Activated CD4-positive, alpha-beta memory T cell treated with anti-CD3 and anti-CD28 coated beads for 36 hours (primary cell): Measurements from ENCODE around the gene EIF4E3. TPM values are rescaled to one million over a fixed set of nuclear protein-coding genes. Genes with fewer than 3 reads are reported as not detected.

Experiments used
- CTCF ChIA-PET: fragments of 350-600 bp; sonication (Branson Sonifier 250); formaldehyde crosslinking; loops from one replicate; lab custom pipeline; 2021; ENCODE audit warnings: antibody characterized with exemption, inconsistent platforms; lab: Charles Lee
- POLR2A ChIA-PET: fragments of 350-600 bp; sonication (Branson Sonifier 250); formaldehyde crosslinking; loops from one replicate; lab custom pipeline; 2021; ENCODE audit warnings: antibody characterized with exemption; lab: Charles Lee
- DNase-seq: peaks from one replicate; pipeline ENCODE4 v3.0.0-alpha.2; 2020
- H3K27ac Mint-ChIP-seq: one replicate; pipeline ENCODE4 v1.8.0; 2021; ENCODE audit warnings: mixed read lengths
- H3K27me3 Mint-ChIP-seq: one replicate; pipeline ENCODE4 v1.8.0; 2021; ENCODE audit warnings: mixed read lengths
- H3K36me3 Mint-ChIP-seq: one replicate; pipeline ENCODE4 v1.8.0; 2021; ENCODE audit warnings: mixed read lengths
- H3K4me1 Mint-ChIP-seq: one replicate; pipeline ENCODE4 v1.8.0; 2021; ENCODE audit warnings: low read depth, mixed read lengths
- H3K4me3 Mint-ChIP-seq: one replicate; pipeline ENCODE4 v1.8.0; 2021; ENCODE audit warnings: mild to moderate bottlenecking, mixed read lengths
- H3K9me3 Mint-ChIP-seq: one replicate; pipeline ENCODE4 v1.8.0; 2021; ENCODE audit warnings: mixed read lengths
- intact Hi-C: fragments of 100-400 bp; cut with micrococcal nuclease; formaldehyde crosslinking; loops from one replicate; pipeline ENCODE4 v1.15.1; 2023
- total RNA-seq, 2 experiments: library from RNA; stranded (reverse); gene quantifications; one replicate each; pipeline ENCODE4 v1.2.3, GENCODE V29; 2021

EIF4E3 gene
- total RNA-seq, 2 experiments from 2014 or later = 36.7 to 37.6 TPM

DNA sequence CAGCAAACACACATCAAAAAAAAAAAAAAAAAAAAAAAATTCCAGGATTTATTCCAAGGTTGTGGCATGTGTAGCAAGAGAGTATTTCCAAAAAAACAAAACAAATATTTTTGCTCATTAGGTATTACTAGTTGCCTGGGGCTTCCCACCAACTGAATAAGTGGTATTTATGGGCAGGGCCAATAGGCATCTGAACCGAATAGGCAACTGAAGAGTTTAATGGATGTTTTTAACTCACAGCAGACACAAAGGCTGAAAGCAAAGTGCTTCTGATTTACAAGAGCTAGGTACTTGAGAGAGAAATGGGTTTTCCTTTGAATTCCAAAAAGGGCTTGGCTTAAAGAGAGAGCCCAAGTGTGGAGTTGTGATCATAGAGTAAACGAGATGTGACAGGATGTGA is 21.4 kb downstream of the EIF4E3 start:
- Mint-ChIP-seq H3K4me3 (no peak overlapping the region), H3K36me3 (peaks cover 7% of the 10 kb centered on the region), H3K27ac (peak overlapping the region; percentile 33), H3K27me3 (no peaks in the 10 kb centered on the region), H3K9me3 (no peaks in the 10 kb centered on the region), H3K4me1 (peaks cover 65% of the 10 kb centered on the region)
- intact Hi-C loops = no loop called here
- CTCF ChIA-PET = interaction anchor here (1.5 kb wide), 1 partner anchor 26 kb away, joined by 5 read pairs; no protein-coding TSS in a partner anchor
- DNase-seq = no peak
- POLR2A ChIA-PET = no interaction called here

GRCh38 chr3:71702131-71703024 is 22.8 kb downstream of the EIF4E3 start:
- ChIA-PET POLR2A (interaction anchor here (0.6 to 1.0 kb wide), 2 partner anchors 11 to 22 kb away, joined by 3 read pairs; no protein-coding TSS in a partner anchor), CTCF (interaction anchor here (0.5 to 2.3 kb wide), 8 partner anchors 9 to 1152 kb away, joined by 3 to 12 read pairs (median 4); no protein-coding TSS in a partner anchor)
- Mint-ChIP-seq H3K4me1 (peaks cover 58% of the 10 kb centered on the region), H3K36me3 (peaks cover 15% of the 10 kb centered on the region), H3K27ac (peak overlapping the region; percentile 95), H3K27me3 (no peaks in the 10 kb centered on the region), H3K9me3 (no peaks in the 10 kb centered on the region), H3K4me3 (peak overlapping the region; percentile 66)
- intact Hi-C loops = loop anchor here (1.0 kb wide), 1 partner anchor 21 kb away; no protein-coding TSS in a partner anchor
- DNase-seq = peak; percentile 54

GRCh38 chr3:71701251-71701762 is 23.9 kb downstream of the EIF4E3 start:
- intact Hi-C loops = no loop called here
- Mint-ChIP-seq H3K4me3 (no peak overlapping the region), H3K27me3 (no peaks in the 10 kb centered on the region), H3K27ac (peak overlapping the region; percentile 95), H3K4me1 (peaks cover 49% of the 10 kb centered on the region), H3K36me3 (peaks cover 16% of the 10 kb centered on the region), H3K9me3 (no peaks in the 10 kb centered on the region)
- DNase-seq = no peak
- ChIA-PET POLR2A (interaction anchor here (0.5 kb wide), 1 partner anchor 131 kb away, joined by 3 read pairs; no protein-coding TSS in a partner anchor), CTCF (interaction anchor here (1.1 to 2.3 kb wide), 5 partner anchors 10 to 158 kb away, joined by 3 to 12 read pairs (median 4); no protein-coding TSS in a partner anchor)

DNA sequence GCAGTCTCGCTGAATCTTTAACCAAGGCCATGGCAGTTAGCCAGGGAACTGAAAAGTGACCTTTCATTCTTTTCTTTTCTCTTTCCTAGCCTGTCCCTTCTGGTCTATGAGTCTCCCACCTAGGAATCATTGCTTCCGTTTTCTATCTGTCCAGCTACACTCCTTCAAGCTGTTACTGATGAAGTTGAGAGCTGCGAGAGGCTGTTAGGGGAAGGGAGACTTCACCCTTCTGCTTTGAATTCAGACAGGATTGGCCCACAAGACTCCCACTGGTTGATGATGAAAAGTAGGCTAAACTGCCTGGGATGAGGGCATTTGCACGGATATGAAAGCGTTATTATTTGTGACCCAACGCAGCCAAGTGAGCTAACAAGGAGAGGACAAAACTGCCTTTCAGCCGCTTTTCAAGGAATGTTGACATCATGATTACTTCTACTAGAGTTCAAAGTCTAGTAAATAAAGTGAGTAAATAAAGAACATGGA is 30.2 kb downstream of the EIF4E3 start:
- intact Hi-C loops = no loop called here
- H3K27me3 Mint-ChIP-seq = no peaks in the 10 kb centered on the region

DNA sequence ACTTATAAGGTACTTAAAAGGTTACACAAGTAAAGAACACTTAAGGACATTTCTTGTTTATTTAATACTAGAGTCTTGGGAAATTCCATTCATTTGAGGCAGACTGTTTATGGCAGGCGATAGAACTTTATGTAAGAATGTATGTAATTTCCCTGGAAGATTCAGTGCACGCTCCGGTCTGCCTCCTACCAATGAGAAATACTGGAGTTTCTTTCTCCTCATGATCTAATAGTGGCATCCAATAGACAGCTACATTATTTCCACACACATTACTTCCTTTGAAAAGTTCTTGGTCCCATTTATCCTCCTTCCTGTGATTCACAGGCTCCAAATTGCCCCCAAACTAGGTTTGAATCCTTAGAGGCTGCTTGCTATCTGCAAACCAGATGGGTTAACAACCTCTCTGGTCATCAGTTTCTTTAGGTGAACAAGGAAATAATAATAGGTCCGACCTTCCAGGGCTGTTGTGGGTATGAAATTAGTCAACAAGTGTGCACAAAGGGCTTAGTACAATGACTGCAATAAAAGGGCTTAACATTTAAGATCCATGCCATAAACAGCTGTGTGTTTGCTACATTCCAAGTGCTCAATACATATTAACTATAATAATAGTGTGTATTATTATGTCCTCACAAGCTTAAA is 30.7 kb downstream of the EIF4E3 start:
- DNase-seq = no peak
- no peaks in the 10 kb centered on the region for H3K27me3 Mint-ChIP-seq
- H3K9me3 Mint-ChIP-seq = no peaks in the 10 kb centered on the region
- H3K36me3 Mint-ChIP-seq = peaks cover 17% of the 10 kb centered on the region
- intact Hi-C loops = no loop called here
- H3K4me1 Mint-ChIP-seq = peaks cover 2% of the 10 kb centered on the region
- ChIA-PET CTCF (interaction anchor here (1.4 kb wide), 1 partner anchor 17 kb away, joined by 6 read pairs; no protein-coding TSS in a partner anchor), POLR2A (no interaction called here)
- no peak overlapping the region for H3K27ac Mint-ChIP-seq
- no peak overlapping the region for H3K4me3 Mint-ChIP-seq

More for the DNA sequence above, 30.2 kb downstream of the EIF4E3 start:
- Mint-ChIP-seq H3K4me3 (no peak overlapping the region), H3K27ac (no peak overlapping the region), H3K9me3 (no peaks in the 10 kb centered on the region), H3K4me1 (peaks cover under 1% of the 10 kb centered on the region), H3K36me3 (peaks cover 15% of the 10 kb centered on the region)
- DNase-seq = no peak
- ChIA-PET POLR2A (no interaction called here), CTCF (interaction anchor here (0.6 to 1.4 kb wide), 3 partner anchors 14 to 535 kb away, joined by 3 to 6 read pairs (median 6); no protein-coding TSS in a partner anchor)

DNA sequence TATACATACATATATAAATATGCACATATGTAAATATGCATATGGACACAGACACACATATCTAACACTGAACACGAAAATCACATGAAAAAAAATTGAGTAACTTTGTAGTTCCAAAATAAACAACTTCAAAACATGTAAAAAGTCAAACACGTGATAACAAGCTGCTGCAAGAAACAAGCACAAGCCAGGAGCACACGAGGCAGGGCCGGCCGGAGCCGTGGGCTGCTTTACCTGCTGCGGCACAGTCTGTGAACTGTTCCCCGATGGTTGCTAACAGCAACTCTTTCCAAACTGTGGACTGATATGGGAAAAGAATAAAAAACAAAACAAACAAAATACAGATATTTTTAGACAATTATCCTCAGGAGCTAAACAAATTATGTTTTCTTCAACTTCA is 31.6 kb downstream of the EIF4E3 start:
- DNase-seq = no peak
- Mint-ChIP-seq H3K9me3 (no peaks in the 10 kb centered on the region), H3K27ac (no peak overlapping the region), H3K4me3 (no peak overlapping the region), H3K4me1 (peaks cover 6% of the 10 kb centered on the region), H3K27me3 (no peaks in the 10 kb centered on the region), H3K36me3 (peaks cover 22% of the 10 kb centered on the region)
- ChIA-PET POLR2A (no interaction called here), CTCF (no interaction called here)
- intact Hi-C loops = no loop called here

DNA sequence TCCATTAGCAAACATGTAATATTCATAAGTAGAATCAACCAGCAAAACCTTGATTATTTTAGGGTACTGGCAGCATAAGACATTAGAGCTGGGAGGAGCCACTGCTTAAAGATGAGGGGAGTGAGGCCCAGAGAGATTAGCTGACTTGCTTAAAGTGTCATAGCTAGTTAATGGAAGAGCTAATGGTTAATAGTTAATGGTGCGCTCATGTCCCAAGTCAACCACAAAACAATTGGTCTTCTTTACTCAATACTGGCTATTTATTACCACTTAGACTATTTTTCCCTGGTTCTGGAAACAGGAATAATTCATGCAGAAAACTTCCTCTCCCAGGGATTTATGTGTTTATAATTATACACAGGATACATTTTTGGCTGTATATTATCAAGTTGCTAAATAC is 33.1 kb downstream of the EIF4E3 start:
- no peak overlapping the region for H3K27ac Mint-ChIP-seq
- intact Hi-C loops = no loop called here
- POLR2A ChIA-PET = no interaction called here
- no peaks in the 10 kb centered on the region for H3K9me3 Mint-ChIP-seq
- H3K36me3 Mint-ChIP-seq = peaks cover 24% of the 10 kb centered on the region
- H3K4me3 Mint-ChIP-seq = no peak overlapping the region
- DNase-seq = no peak
- H3K4me1 Mint-ChIP-seq = peaks cover 12% of the 10 kb centered on the region
- no peaks in the 10 kb centered on the region for H3K27me3 Mint-ChIP-seq
- CTCF ChIA-PET = interaction anchor here (1.1 kb wide), 1 partner anchor 183 kb away, joined by 3 read pairs; no protein-coding TSS in a partner anchor

DNA sequence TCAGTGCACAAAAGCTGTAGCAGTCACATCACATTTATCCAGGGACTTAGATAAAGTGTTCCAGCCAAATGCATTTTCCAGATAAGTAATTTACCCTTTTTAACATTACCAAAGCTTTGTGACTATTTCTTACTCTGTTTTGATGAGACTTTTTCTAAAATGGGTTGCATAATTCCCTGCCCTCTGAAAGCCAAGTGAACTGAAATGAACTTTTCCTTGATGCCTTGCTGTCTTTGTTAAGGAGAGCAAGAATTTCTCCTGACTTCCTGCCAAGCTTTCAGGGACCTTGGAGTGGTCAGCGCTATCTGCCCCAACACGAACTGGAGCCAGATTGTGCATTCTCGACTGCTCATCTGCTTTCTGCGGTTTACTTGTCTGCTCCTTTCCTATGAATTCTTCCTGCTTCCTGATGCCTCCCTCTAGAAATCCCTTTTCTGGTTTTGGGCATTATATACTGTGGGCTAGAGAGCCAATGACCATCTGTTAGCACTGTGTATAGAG is 34.8 kb downstream of the EIF4E3 start:
- Mint-ChIP-seq H3K4me3 (no peak overlapping the region), H3K4me1 (peaks cover 15% of the 10 kb centered on the region), H3K9me3 (no peaks in the 10 kb centered on the region), H3K27ac (no peak overlapping the region), H3K36me3 (peaks cover 26% of the 10 kb centered on the region), H3K27me3 (no peaks in the 10 kb centered on the region)
- DNase-seq = no peak
- POLR2A ChIA-PET = no interaction called here
- intact Hi-C loops = no loop called here
- CTCF ChIA-PET = interaction anchor here (0.7 kb wide), 1 partner anchor 9 kb away, joined by 3 read pairs; no protein-coding TSS in a partner anchor

DNA sequence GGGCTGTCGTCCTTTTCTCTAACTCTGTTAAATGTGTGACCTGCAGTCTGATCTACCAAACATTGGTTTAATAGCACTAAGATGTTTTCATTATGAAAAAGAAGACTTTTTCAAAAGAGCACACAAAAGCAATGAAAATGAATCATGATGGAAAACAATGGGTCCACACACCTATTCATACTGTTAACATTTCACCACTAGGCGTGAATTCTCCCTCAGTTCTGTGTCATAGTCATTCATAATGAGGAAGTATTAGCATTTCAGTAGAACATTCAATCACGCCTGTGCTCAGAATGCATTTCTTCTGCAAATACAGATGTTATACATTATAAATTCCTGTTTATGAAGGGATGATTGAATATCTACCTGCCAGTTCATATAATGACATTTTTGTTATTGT is 35.9 kb downstream of the EIF4E3 start:
- intact Hi-C loops = no loop called here
- H3K4me1 Mint-ChIP-seq = peaks cover 15% of the 10 kb centered on the region
- H3K4me3 Mint-ChIP-seq = no peak overlapping the region
- ChIA-PET CTCF (interaction anchor here (0.6 kb wide), 1 partner anchor 9 kb away, joined by 4 read pairs; no protein-coding TSS in a partner anchor), POLR2A (no interaction called here)
- H3K36me3 Mint-ChIP-seq = peaks cover 26% of the 10 kb centered on the region
- no peaks in the 10 kb centered on the region for H3K27me3 Mint-ChIP-seq
- no peaks in the 10 kb centered on the region for H3K9me3 Mint-ChIP-seq
- no peak for DNase-seq
- H3K27ac Mint-ChIP-seq = peak overlapping the region; percentile 23

GRCh38 chr3:71688121-71688520 is 37.1 kb downstream of the EIF4E3 start:
- no peak for DNase-seq
- H3K9me3 Mint-ChIP-seq = no peaks in the 10 kb centered on the region
- no peak overlapping the region for H3K27ac Mint-ChIP-seq
- H3K4me1 Mint-ChIP-seq = peaks cover 15% of the 10 kb centered on the region
- H3K4me3 Mint-ChIP-seq = no peak overlapping the region
- no peaks in the 10 kb centered on the region for H3K27me3 Mint-ChIP-seq
- ChIA-PET CTCF (no interaction called here), POLR2A (no interaction called here)
- H3K36me3 Mint-ChIP-seq = peaks cover 30% of the 10 kb centered on the region
- intact Hi-C loops = no loop called here

- intact Hi-C loops = no loop called here
- Mint-ChIP-seq H3K9me3 (no peaks in the 10 kb centered on the region), H3K27me3 (no peaks in the 10 kb centered on the region), H3K27ac (no peak overlapping the region), H3K4me3 (no peak overlapping the region), H3K36me3 (peaks cover 31% of the 10 kb centered on the region), H3K4me1 (peaks cover 21% of the 10 kb centered on the region)
- no peak for DNase-seq
- POLR2A ChIA-PET = no interaction called here
- CTCF ChIA-PET = interaction anchor here (0.6 kb wide), 1 partner anchor 1652 kb away, joined by 3 read pairs; no protein-coding TSS in a partner anchor
Measured at GRCh38 chr3:71685686-71686085, 39.5 kb downstream of the EIF4E3 start.
